Neural crest cell (in vitro differentiated cells): ENCODE results near the gene CTPS2. TPM values are rescaled to one million over a fixed set of nuclear protein-coding genes. Genes with fewer than 3 reads are reported as not detected.
A peak's percentile ranks its signal among the peaks of the same experiment; 100 is the strongest.

ENCODE experiments used
- DNase-seq: peaks from one replicate; pipeline ENCODE4 v3.0.0; 2021; ENCODE audit warnings: low read depth, mixed read lengths, low spot score
- H3K27ac Mint-ChIP-seq: one replicate; pipeline ENCODE4 v1.8.0; 2021; ENCODE audit warnings: mild to moderate bottlenecking, mixed read lengths; ENCODE audit not compliant: unreplicated experiment
- H3K27me3 Mint-ChIP-seq: 2 replicates; pipeline ENCODE4 v1.8.0; 2021; ENCODE audit warnings: low read depth, mild to moderate bottlenecking, mixed read lengths
- H3K36me3 Mint-ChIP-seq: 2 replicates; pipeline ENCODE4 v1.8.0; 2021; ENCODE audit warnings: low read depth, mild to moderate bottlenecking, mixed read lengths
- H3K4me1 Mint-ChIP-seq: 2 replicates; pipeline ENCODE4 v1.8.0; 2021; ENCODE audit warnings: mixed read lengths
- H3K4me3 Mint-ChIP-seq: one replicate; pipeline ENCODE4 v1.8.0; 2021; ENCODE audit warnings: mild to moderate bottlenecking, mixed read lengths
- H3K9me3 Mint-ChIP-seq: 2 replicates; pipeline ENCODE4 v1.8.0; 2021; ENCODE audit warnings: mixed read lengths
- CTCF ChIP-seq: fragments of 200-600 bp; sonication (generic); conservative IDR thresholded peaks from 2 replicates; pipeline ENCODE4 v1.5.0; 2021; ENCODE audit warnings: antibody characterized with exemption, mild to moderate bottlenecking
- total RNA-seq: library from RNA; stranded (reverse); gene quantifications from 2 replicates; pipeline ENCODE4 v1.2.1, GENCODE V29; 2021

Gene CTPS2
- total RNA-seq, 1 donor from 2014 or later, result 67.5 TPM

DNA sequence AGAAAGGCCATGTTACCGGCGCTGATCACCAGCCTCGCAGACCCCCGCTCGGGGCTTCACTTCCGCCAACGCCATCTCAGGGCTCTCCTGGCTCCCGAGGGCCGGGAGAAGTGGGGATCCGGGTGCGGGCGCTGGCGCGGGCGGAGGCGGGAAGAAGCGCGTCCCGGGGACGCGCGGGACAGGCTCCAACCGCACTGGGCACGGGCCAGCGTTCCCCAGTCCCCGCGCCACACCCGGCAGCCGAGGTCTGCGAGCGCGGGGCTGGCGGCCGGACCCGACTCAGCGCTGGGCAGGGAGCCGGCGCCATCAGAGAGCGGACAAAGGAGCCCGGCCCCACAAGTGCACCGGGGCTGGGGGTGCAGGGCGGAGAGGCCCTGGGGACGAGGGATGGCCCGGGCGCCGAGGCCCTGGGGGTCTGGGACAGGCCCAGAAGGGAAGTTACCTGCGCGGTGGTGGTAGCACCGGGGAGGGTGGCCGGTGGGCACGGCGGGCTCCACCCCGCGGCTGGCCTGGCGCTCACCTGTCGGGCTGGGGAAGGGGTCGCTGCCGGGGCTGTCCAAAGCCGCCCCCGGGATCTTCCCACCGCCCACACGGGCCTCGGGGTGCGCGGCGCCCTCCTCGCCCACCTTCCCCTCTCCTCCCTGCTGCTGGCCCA, 449 bp downstream of the CTPS2 start:
- TF ChIP-seq CTCF, result no peak
- Mint-ChIP-seq H3K36me3 (peaks cover 5% of the 10 kb centered on the region), H3K9me3 (no peaks in the 10 kb centered on the region), H3K4me1 (peaks cover 28% of the 10 kb centered on the region), H3K27ac (peak overlapping the region; percentile 99), H3K4me3 (peak overlapping the region; percentile 97), H3K27me3 (no peaks in the 10 kb centered on the region)
- DNase-seq, result peak; percentile 25

- peak overlapping the region; percentile 95 for H3K27ac Mint-ChIP-seq
- H3K36me3 Mint-ChIP-seq, result peaks cover 6% of the 10 kb centered on the region
- no peak for TF ChIP-seq CTCF
- H3K9me3 Mint-ChIP-seq, result no peaks in the 10 kb centered on the region
- peak overlapping the region; percentile 97 for H3K4me3 Mint-ChIP-seq
- no peaks in the 10 kb centered on the region for H3K27me3 Mint-ChIP-seq
- peaks cover 28% of the 10 kb centered on the region for H3K4me1 Mint-ChIP-seq
- no peak for DNase-seq
Observed at GRCh38 chrX:16711219-16711811, 1.2 kb downstream of the CTPS2 start.

DNA sequence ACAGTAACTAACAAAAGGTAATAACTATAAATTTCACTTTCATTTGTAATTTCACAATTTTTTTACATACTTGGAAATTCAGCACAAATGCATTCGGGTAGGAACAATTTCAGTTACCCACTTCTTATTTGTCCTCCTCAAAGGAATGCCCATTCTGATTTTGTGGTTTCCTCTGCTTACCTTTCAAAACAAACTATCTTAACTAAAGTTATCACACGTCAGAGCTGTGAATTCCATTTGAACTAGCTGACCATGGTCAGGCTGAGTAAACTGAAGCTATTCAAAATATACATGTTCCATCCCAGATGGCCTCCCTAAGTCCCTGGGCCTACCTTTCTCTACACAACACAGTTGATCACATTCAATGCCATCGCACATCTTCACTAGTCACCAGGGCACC, 4.5 kb downstream of the CTPS2 start:
- peak overlapping the region; percentile 3 for H3K4me3 Mint-ChIP-seq
- no peak overlapping the region for H3K27ac Mint-ChIP-seq
- peaks cover 9% of the 10 kb centered on the region for H3K36me3 Mint-ChIP-seq
- peaks cover 28% of the 10 kb centered on the region for H3K4me1 Mint-ChIP-seq
- DNase-seq, result no peak
- TF ChIP-seq CTCF, result no peak
- no peaks in the 10 kb centered on the region for H3K27me3 Mint-ChIP-seq
- no peaks in the 10 kb centered on the region for H3K9me3 Mint-ChIP-seq

DNA sequence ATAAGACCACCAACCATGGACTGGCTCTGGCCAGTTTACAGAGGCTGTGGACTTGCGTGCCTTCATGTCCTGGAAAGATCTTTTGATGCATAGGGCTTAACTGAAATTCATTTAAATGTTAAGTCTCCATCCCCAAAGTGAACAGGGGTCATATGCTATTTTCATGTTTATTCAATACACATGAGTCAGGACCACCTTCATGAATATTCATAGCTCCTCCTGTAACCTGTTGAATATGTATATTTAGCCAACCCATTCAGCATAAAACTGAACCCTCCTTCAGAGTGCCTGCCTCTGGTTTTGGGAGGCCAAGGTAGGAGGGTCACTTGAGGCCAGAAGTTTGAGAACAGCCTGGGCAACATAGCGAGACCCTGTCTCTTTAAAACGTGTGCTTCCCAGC, 7.1 kb downstream of the CTPS2 start:
- Mint-ChIP-seq H3K4me3 (no peak overlapping the region), H3K27me3 (no peaks in the 10 kb centered on the region), H3K36me3 (peaks cover 13% of the 10 kb centered on the region), H3K9me3 (no peaks in the 10 kb centered on the region), H3K27ac (no peak overlapping the region), H3K4me1 (peaks cover 11% of the 10 kb centered on the region)
- no peak for TF ChIP-seq CTCF
- DNase-seq, result no peak

DNA sequence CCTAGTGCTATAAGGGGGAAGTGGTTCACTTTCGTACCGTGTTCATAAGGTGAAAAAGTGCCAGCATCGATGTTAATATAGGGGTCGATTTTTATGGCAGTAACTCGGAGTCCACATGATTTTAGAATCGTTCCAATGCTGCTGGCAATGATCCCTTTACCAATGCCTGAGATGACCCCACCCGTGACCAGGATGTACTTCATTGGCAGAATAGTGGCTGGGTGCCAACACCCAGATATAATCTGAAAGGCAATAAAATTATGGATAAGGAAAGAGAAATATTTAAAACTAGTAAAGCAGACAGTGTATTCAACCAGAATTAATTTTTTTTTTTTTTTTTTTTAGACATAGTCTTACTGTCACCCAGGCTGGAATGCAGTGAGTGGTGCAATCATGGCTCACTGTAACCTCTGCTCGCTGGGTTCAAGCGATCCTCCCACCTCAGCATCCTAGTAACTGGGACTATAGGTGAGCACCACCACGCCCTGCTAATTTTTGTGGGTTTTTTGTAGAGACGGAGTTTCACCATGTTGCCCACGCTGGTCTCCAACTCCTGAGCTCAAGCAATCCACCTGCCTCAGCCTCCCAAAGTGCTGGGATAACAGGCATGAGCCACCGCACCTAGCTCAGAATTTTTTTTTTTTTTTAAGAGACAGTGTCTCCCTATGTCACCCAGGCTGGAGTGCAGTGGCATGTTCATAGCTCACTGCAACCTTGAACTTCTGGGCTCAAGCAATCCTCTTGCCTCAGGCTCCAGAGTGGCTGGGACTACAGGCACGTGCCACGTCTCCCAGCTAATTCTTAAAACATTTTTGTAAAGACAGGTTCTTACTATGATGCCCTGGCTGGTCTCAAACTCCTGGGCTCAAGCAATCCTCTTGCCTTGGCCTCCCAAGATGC, 9.5 kb downstream of the CTPS2 start:
- TF ChIP-seq CTCF, result no peak
- DNase-seq, result no peak
- Mint-ChIP-seq H3K9me3 (no peaks in the 10 kb centered on the region), H3K4me1 (peaks cover 4% of the 10 kb centered on the region), H3K27ac (peak overlapping the region; percentile 12), H3K27me3 (no peaks in the 10 kb centered on the region), H3K36me3 (peaks cover 15% of the 10 kb centered on the region), H3K4me3 (no peak overlapping the region)
